GM10847 (cell line): ENCODE results near the gene NRP1.

Source experiments
- POLR2A ChIP-seq: IDR thresholded peaks from 2 replicates; pipeline ENCODE4 v1.6.1; 2011; ENCODE audit not compliant: insufficient read length; ENCODE audit errors: extremely low read depth

Gene NRP1

GRCh38 chr10:33233635-33234034 lies 100.8 kb downstream of the NRP1 start:
- no peak for TF ChIP-seq POLR2A

- TF ChIP-seq POLR2A: no peak
These were observed 101.2 kb downstream of the NRP1 start for GRCh38 chr10:33233221-33233620.

GRCh38 chr10:33231621-33232350 lies 102.7 kb downstream of the NRP1 start:
- no peak for TF ChIP-seq POLR2A

- no peak for TF ChIP-seq POLR2A
These were observed 104.6 kb downstream of the NRP1 start for GRCh38 chr10:33229949-33230267.

- TF ChIP-seq POLR2A: no peak
These were observed 105.1 kb downstream of the NRP1 start for GRCh38 chr10:33229252-33229948.

GRCh38 chr10:33228426-33228825 lies 106.0 kb downstream of the NRP1 start:
- TF ChIP-seq POLR2A: no peak

GRCh38 chr10:33227489-33227888 lies 107.0 kb downstream of the NRP1 start:
- no peak for TF ChIP-seq POLR2A

GRCh38 chr10:33224251-33224965 lies 110.1 kb downstream of the NRP1 start:
- no peak for TF ChIP-seq POLR2A

GRCh38 chr10:33223326-33224000 lies 111.0 kb downstream of the NRP1 start:
- no peak for TF ChIP-seq POLR2A

GRCh38 chr10:33217854-33218253 lies 116.6 kb downstream of the NRP1 start:
- TF ChIP-seq POLR2A: no peak

GRCh38 chr10:33216661-33217427 lies 117.6 kb downstream of the NRP1 start:
- TF ChIP-seq POLR2A: no peak

- TF ChIP-seq POLR2A: no peak
These were observed 118.8 kb downstream of the NRP1 start for GRCh38 chr10:33215635-33216034.

- TF ChIP-seq POLR2A: no peak
These were observed 119.3 kb downstream of the NRP1 start for GRCh38 chr10:33215154-33215553.

- no peak for TF ChIP-seq POLR2A
These were observed 120.3 kb downstream of the NRP1 start for GRCh38 chr10:33214174-33214573.
